A673 (cell line): ENCODE measurements around the gene GUCY1B1. TPM values are rescaled to one million over a fixed set of nuclear protein-coding genes. Genes with fewer than 3 reads are reported as not detected.

Experiments used
- BruUV-seq: library from RNA; stranded (reverse); fragments of 400-500 nt; replicated peaks from 2 replicates; lab custom pipeline; 2021; lab: Mats Ljungman, UMichigan
- CTCF ChIA-PET: fragments of 300-600 bp; sonication (Branson Sonifier 250); formaldehyde crosslinking; loops from one replicate; lab custom pipeline; 2022; ENCODE audit warnings: antibody characterized with exemption; lab: Charles Lee
- POLR2A ChIA-PET: fragments of 300-600 bp; sonication (Branson Sonifier 250); formaldehyde crosslinking; loops from one replicate; lab custom pipeline; 2022; ENCODE audit warnings: antibody characterized with exemption; ENCODE audit not compliant: low non-redundant PET; lab: Charles Lee
- DNase-seq: peaks from one replicate; pipeline ENCODE4 v3.0.0-alpha.2; 2015; ENCODE audit warnings: low spot score
- H3K27ac ChIP-seq: fragments of 200-600 bp; sonication (generic); 2 replicates; pipeline ENCODE4 v1.5.1; 2016; ENCODE audit warnings: mixed run types, low read depth, mild to moderate bottlenecking, mixed read lengths, antibody characterized with exemption, low read length; ENCODE audit not compliant: poor library complexity, severe bottlenecking
- H3K27me3 ChIP-seq: fragments of 200-600 bp; sonication (generic); replicated peaks from 2 replicates; pipeline ENCODE4 v1.6.1; 2017; ENCODE audit warnings: mixed run types, low read depth, mild to moderate bottlenecking, mixed read lengths, antibody characterized with exemption, low read length; ENCODE audit not compliant: insufficient read depth, poor library complexity
- H3K36me3 ChIP-seq: fragments of 200-600 bp; sonication (generic); 2 replicates; pipeline ENCODE4 v1.6.1; 2016; ENCODE audit warnings: mixed run types, mild to moderate bottlenecking, mixed read lengths, antibody characterized with exemption, low read length; ENCODE audit not compliant: insufficient read depth, poor library complexity, severe bottlenecking
- H3K4me1 ChIP-seq: fragments of 200-600 bp; sonication (generic); 2 replicates; pipeline ENCODE4 v1.6.1; 2017; ENCODE audit warnings: mixed run types, mild to moderate bottlenecking, mixed read lengths, antibody characterized with exemption, low read length; ENCODE audit not compliant: insufficient read depth, poor library complexity, severe bottlenecking
- H3K4me3 ChIP-seq: fragments of 200-600 bp; sonication (generic); 2 replicates; pipeline ENCODE4 v1.5.1; 2016; ENCODE audit warnings: low read depth, mixed run types, mild to moderate bottlenecking, mixed read lengths, low read length; ENCODE audit not compliant: poor library complexity, severe bottlenecking
- H3K9me3 ChIP-seq: fragments of 200-600 bp; sonication (generic); 2 replicates; pipeline ENCODE4 v1.6.1; 2016; ENCODE audit warnings: mixed run types, low read depth, mild to moderate bottlenecking, mixed read lengths, antibody characterized with exemption, low read length; ENCODE audit not compliant: poor library complexity, severe bottlenecking
- EZH2 ChIP-seq: fragments of 200-600 bp; sonication (generic); IDR thresholded peaks from 2 replicates; pipeline ENCODE4 v1.6.1; 2017; ENCODE audit warnings: borderline replicate concordance, low read depth, mild to moderate bottlenecking, mixed read lengths, antibody characterized with exemption, low read length; ENCODE audit not compliant: poor library complexity, severe bottlenecking
- intact Hi-C: fragments of 100-400 bp; cut with micrococcal nuclease; formaldehyde crosslinking; loops from one replicate; pipeline ENCODE4 v1.10.0; 2022; ENCODE audit not compliant: unreplicated experiment
- total RNA-seq: library from RNA; stranded (reverse); gene quantifications from 2 replicates; pipeline ENCODE4 v1.2.3, GENCODE V29; 2021
- TF ChIP-seq, protein P1 (sequence below): fragments of 300-800, 200-600 bp; sonication (generic); conservative IDR thresholded peaks from 2 replicates; pipeline ENCODE4 v1.5.1; 2017; ENCODE audit warnings: low read depth, mild to moderate bottlenecking, antibody characterized with exemption, low read length, moderate library complexity, mixed read lengths

GUCY1B1 gene
- total RNA-seq, 1 experiment from 2014 or later = not detected

- no TSS peak for BruUV-seq
- Histone ChIP-seq H3K36me3 (no peaks in the 10 kb centered on the region), H3K27me3 (no peaks in the 10 kb centered on the region), H3K4me1 (no peaks in the 10 kb centered on the region), H3K9me3 (no peaks in the 10 kb centered on the region), H3K4me3 (no peak overlapping the region), H3K27ac (no peak overlapping the region)
- intact Hi-C loops = no loop called here
- TF ChIP-seq EZH2 = no peak
- TF ChIP-seq, protein P1, sequence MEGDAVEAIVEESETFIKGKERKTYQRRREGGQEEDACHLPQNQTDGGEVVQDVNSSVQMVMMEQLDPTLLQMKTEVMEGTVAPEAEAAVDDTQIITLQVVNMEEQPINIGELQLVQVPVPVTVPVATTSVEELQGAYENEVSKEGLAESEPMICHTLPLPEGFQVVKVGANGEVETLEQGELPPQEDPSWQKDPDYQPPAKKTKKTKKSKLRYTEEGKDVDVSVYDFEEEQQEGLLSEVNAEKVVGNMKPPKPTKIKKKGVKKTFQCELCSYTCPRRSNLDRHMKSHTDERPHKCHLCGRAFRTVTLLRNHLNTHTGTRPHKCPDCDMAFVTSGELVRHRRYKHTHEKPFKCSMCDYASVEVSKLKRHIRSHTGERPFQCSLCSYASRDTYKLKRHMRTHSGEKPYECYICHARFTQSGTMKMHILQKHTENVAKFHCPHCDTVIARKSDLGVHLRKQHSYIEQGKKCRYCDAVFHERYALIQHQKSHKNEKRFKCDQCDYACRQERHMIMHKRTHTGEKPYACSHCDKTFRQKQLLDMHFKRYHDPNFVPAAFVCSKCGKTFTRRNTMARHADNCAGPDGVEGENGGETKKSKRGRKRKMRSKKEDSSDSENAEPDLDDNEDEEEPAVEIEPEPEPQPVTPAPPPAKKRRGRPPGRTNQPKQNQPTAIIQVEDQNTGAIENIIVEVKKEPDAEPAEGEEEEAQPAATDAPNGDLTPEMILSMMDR = no peak
- POLR2A ChIA-PET = no interaction called here
- CTCF ChIA-PET = no interaction called here
- DNase-seq = no peak
These were observed 42.0 kb downstream of the GUCY1B1 start for GRCh38 chr4:155800685-155801343.

GRCh38 chr4:155802190-155802959 lies 43.6 kb downstream of the GUCY1B1 start:
- no TSS peak for BruUV-seq
- no peaks in the 10 kb centered on the region for H3K4me1 ChIP-seq
- H3K27me3 ChIP-seq = no peaks in the 10 kb centered on the region
- no peak for DNase-seq
- ChIA-PET CTCF (no interaction called here), POLR2A (no interaction called here)
- no peak overlapping the region for H3K27ac ChIP-seq
- TF ChIP-seq, protein P1 = no peak
- no peak for TF ChIP-seq EZH2
- H3K36me3 ChIP-seq = no peaks in the 10 kb centered on the region
- no peaks in the 10 kb centered on the region for H3K9me3 ChIP-seq
- intact Hi-C loops = no loop called here
- H3K4me3 ChIP-seq = no peak overlapping the region

- TF ChIP-seq EZH2 = no peak
- TF ChIP-seq, protein P1 = no peak
- H3K9me3 ChIP-seq = no peaks in the 10 kb centered on the region
- no peak overlapping the region for H3K27ac ChIP-seq
- H3K27me3 ChIP-seq = no peaks in the 10 kb centered on the region
- no peaks in the 10 kb centered on the region for H3K4me1 ChIP-seq
- no peak for DNase-seq
- ChIA-PET POLR2A (no interaction called here), CTCF (no interaction called here)
- H3K36me3 ChIP-seq = no peaks in the 10 kb centered on the region
- no TSS peak for BruUV-seq
- H3K4me3 ChIP-seq = no peak overlapping the region
- intact Hi-C loops = no loop called here
These were observed 46.2 kb downstream of the GUCY1B1 start for GRCh38 chr4:155805016-155805415.
